Measurements from ENCODE around the gene NPEPL1.
"Not testable (repeated sequence)": the region's sequence is repeated elsewhere in the genome, so short reads cannot be mapped to it uniquely, and the experiment has no call there.

The NPEPL1 gene

GRCh38 chr20:58744836-58745235 is 52.2 kb downstream of the NPEPL1 start:
- DNase-seq, result no peak

- no peak for DNase-seq
Observed at GRCh38 chr20:58745391-58745790, 52.8 kb downstream of the NPEPL1 start.

GRCh38 chr20:58746620-58747019 is 54.0 kb downstream of the NPEPL1 start:
- no peak for DNase-seq

- DNase-seq, result no peak
Observed at GRCh38 chr20:58747211-58747610, 54.6 kb downstream of the NPEPL1 start.

- no peak for DNase-seq
Observed at GRCh38 chr20:58748618-58749017, 56.0 kb downstream of the NPEPL1 start.

- DNase-seq, result no peak
Observed at GRCh38 chr20:58749098-58749769, 56.6 kb downstream of the NPEPL1 start.

GRCh38 chr20:58749979-58750378 is 57.4 kb downstream of the NPEPL1 start:
- no peak for DNase-seq

- DNase-seq, result not testable (repeated sequence)
Observed at GRCh38 chr20:58750706-58751105, 58.1 kb downstream of the NPEPL1 start.

- no peak for DNase-seq
Observed at GRCh38 chr20:58751979-58752378, 59.4 kb downstream of the NPEPL1 start.

GRCh38 chr20:58752565-58752964 is 60.0 kb downstream of the NPEPL1 start:
- DNase-seq, result no peak

- no peak for DNase-seq
Observed at GRCh38 chr20:58753267-58753921, 60.8 kb downstream of the NPEPL1 start.

- no peak for DNase-seq
Observed at GRCh38 chr20:58753922-58754551, 61.4 kb downstream of the NPEPL1 start.

GRCh38 chr20:58754584-58754983 is 62.0 kb downstream of the NPEPL1 start:
- no peak for DNase-seq

- no peak for DNase-seq
Observed at GRCh38 chr20:58755062-58755697, 62.6 kb downstream of the NPEPL1 start.

GRCh38 chr20:58755766-58756449 is 63.3 kb downstream of the NPEPL1 start:
- DNase-seq, result no peak

- no peak for DNase-seq
Observed at GRCh38 chr20:58756450-58756775, 63.8 kb downstream of the NPEPL1 start.

- DNase-seq, result not testable (repeated sequence)
Observed at GRCh38 chr20:58757647-58758046, 65.0 kb downstream of the NPEPL1 start.

GRCh38 chr20:58759947-58760346 is 67.3 kb downstream of the NPEPL1 start:
- DNase-seq, result no peak

GRCh38 chr20:58760856-58761255 is 68.3 kb downstream of the NPEPL1 start:
- DNase-seq, result no peak

- DNase-seq, result no peak
Observed at GRCh38 chr20:58762120-58762519, 69.5 kb downstream of the NPEPL1 start.

GRCh38 chr20:58763076-58763475 is 70.5 kb downstream of the NPEPL1 start:
- DNase-seq, result no peak

Data from CD4-positive, alpha-beta T cell treated with Interleukin-17A for 4 hours (primary cell).